22Rv1 (cell line): ENCODE results near the gene ZNF225.

ENCODE experiments used
- H3K27ac ChIP-seq: fragments of 450-650 bp; 2 replicates; pipeline ENCODE4 v1.5.1; 2017
- ZFX ChIP-seq: fragments of 450-650 bp; IDR thresholded peaks from 2 replicates; pipeline ENCODE4 v1.6.1; 2017; ENCODE audit warnings: antibody characterized with exemption, borderline replicate concordance
- TF ChIP-seq, protein P1 (sequence below): fragments of 450-650 bp; IDR thresholded peaks from 2 replicates; pipeline ENCODE4 v1.5.1; 2017; ENCODE audit warnings: mild to moderate bottlenecking

ZNF225 gene

DNA sequence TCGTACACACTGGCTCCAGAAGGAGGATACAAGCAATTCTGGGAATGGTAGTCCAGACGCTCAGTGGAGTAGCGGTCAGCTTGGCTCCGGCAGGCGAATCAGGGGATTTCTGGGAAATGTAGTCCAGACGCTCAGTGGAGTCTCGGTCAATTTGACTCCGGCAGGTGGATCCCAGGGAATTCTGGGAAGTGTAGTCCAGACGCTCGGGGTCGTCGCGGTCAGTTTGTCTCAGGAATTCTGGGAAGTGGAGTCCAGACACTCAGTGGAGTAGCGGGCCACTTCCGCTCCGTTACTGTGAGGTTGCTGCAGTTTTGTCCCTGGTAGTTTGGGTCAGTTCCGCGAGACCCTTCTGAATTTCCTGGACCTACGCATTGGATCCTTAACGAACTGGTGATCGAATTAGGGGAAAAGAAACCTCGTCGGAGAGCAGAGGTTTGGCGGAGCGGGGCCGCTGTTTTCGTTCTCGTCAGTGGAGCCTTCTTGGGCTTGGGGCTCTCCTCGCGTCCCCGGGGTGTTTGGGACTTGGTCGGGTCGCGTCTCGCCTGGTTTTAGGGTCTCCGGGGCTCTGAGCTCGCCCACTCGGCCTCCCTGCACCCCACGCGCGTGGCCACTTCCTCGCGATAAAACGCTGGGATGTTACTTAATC lies at the start of gene ZNF225:
Gene ZNF225, plus strand, starts transcription at position 262 of the 646 bp plus-strand sequence. CDS start 2,429 bp downstream, outside the sequence.
- TF ChIP-seq, protein P1, sequence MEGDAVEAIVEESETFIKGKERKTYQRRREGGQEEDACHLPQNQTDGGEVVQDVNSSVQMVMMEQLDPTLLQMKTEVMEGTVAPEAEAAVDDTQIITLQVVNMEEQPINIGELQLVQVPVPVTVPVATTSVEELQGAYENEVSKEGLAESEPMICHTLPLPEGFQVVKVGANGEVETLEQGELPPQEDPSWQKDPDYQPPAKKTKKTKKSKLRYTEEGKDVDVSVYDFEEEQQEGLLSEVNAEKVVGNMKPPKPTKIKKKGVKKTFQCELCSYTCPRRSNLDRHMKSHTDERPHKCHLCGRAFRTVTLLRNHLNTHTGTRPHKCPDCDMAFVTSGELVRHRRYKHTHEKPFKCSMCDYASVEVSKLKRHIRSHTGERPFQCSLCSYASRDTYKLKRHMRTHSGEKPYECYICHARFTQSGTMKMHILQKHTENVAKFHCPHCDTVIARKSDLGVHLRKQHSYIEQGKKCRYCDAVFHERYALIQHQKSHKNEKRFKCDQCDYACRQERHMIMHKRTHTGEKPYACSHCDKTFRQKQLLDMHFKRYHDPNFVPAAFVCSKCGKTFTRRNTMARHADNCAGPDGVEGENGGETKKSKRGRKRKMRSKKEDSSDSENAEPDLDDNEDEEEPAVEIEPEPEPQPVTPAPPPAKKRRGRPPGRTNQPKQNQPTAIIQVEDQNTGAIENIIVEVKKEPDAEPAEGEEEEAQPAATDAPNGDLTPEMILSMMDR = no peak
- no peak for TF ChIP-seq ZFX
- peak within 1 kb of the TSS; percentile 65 for H3K27ac ChIP-seq

DNA sequence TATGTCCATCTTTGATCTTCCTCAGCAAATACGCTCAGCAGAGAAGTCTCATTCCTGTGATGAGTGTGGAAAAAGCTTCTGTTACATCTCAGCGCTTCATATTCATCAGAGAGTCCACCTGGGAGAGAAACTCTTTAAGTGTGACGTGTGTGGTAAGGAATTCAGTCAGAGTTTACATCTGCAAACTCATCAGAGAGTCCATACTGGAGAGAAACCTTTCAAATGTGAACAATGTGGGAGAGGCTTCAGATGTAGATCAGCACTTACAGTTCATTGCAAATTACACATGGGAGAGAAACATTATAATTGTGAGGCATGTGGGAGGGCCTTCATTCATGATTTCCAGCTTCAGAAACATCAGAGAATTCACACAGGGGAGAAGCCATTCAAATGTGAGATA lies 46.9 kb upstream of the ZNF225 start:
- H3K27ac ChIP-seq = no peak overlapping the region
- TF ChIP-seq ZFX = no peak

GRCh38 chr19:44069415-44069814 lies 43.8 kb upstream of the ZNF225 start:
- TF ChIP-seq, protein P1 = no peak
- no peak for TF ChIP-seq ZFX
- no peak overlapping the region for H3K27ac ChIP-seq

GRCh38 chr19:44071824-44072542 lies 41.2 kb upstream of the ZNF225 start, which contains the start of gene ZNF284:
Gene ZNF284, plus strand, starts transcription at chr19:44072159. Its CDS starts 4,231 bp downstream, at chr19:44076390.
- no peak for TF ChIP-seq ZFX
- TF ChIP-seq, protein P1 = no peak
- peak within 1 kb of the TSS; percentile 57 for H3K27ac ChIP-seq

GRCh38 chr19:44072543-44073401 lies 40.4 kb upstream of the ZNF225 start:
- H3K27ac ChIP-seq = no peak overlapping the region
- TF ChIP-seq ZFX = no peak
- TF ChIP-seq, protein P1 = peak; percentile 20

- TF ChIP-seq ZFX = no peak
- TF ChIP-seq, protein P1 = no peak
- H3K27ac ChIP-seq = no peak overlapping the region
Measured at GRCh38 chr19:44076325-44076724, 36.9 kb upstream of the ZNF225 start.

DNA sequence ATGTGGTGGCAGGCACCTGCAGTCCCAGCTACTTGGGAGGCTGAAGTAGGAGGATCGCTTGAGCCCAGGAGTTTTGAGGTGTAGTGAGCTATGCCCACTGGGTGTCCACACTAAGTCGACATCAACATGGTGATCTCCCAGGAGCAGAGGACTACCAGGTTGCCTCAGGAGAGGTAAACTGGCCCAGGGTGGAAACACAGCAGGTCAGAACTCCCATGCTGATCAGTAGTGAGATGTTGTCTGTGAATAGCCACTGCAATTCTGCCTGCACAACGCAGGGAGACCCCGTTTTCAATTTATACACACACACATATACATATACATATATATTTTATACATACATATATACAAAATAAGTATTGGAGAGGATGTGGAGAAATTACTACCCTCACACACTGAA lies 21.1 kb upstream of the ZNF225 start:
- H3K27ac ChIP-seq = no peak overlapping the region
- TF ChIP-seq, protein P1 = no peak
- no peak for TF ChIP-seq ZFX
